ENCODE data around the gene MIPEP.

Gene MIPEP

GRCh38 chr13:23680845-23681669 lies 208.1 kb downstream of the MIPEP start:
- no peak overlapping the region for H3K27ac ChIP-seq (ENCODE audit: low read length)
- no peaks in the 10 kb centered on the region for H3K36me3 ChIP-seq (replicated peaks; ENCODE audit: low read depth, low read length)
- H3K4me3 ChIP-seq (ENCODE audit: low read length), result no peak overlapping the region
- no peak for TF ChIP-seq EZH2phosphoT487 (IDR thresholded peaks at IDR 0.05; ENCODE audit: low read depth)
- TF ChIP-seq CTCF (IDR thresholded peaks at IDR 0.05; ENCODE audit: low read depth, low read length), result no peak
- H3K9ac ChIP-seq (ENCODE audit: low read length), result no peak overlapping the region
- no peaks in the 10 kb centered on the region for H3K79me2 ChIP-seq (ENCODE audit: low read length)
- H3K9me3 ChIP-seq (ENCODE audit: insufficient read depth, low read length), result peaks cover 15% of the 10 kb centered on the region
- H3K4me1 ChIP-seq (ENCODE audit: low read length), result no peaks in the 10 kb centered on the region
- no peak overlapping the region for H3K4me2 ChIP-seq (ENCODE audit: low read length)
- H3K27me3 ChIP-seq (ENCODE audit: low read depth, low read length), result peaks cover 4% of the 10 kb centered on the region; the same call in 1 of the 2 replicates
- H2AFZ ChIP-seq (ENCODE audit: low read depth, low read length), result no peak overlapping the region
- no peaks in the 10 kb centered on the region for H4K20me1 ChIP-seq (ENCODE audit: insufficient read depth, low read length)
